HG03378 (cell line): ENCODE results near the gene RHOB.
"Not testable (repeated sequence)": the region's sequence is repeated elsewhere in the genome, so short reads cannot be mapped to it uniquely, and the experiment has no call there.

Experiments used
- ATAC-seq: cut with Tn5 transposase; IDR thresholded peaks from one replicate; pipeline ENCODE4 v1.9.1; 2021; ENCODE audit warnings: mild to moderate bottlenecking, moderate library complexity; ENCODE audit not compliant: unreplicated experiment

RHOB gene

DNA sequence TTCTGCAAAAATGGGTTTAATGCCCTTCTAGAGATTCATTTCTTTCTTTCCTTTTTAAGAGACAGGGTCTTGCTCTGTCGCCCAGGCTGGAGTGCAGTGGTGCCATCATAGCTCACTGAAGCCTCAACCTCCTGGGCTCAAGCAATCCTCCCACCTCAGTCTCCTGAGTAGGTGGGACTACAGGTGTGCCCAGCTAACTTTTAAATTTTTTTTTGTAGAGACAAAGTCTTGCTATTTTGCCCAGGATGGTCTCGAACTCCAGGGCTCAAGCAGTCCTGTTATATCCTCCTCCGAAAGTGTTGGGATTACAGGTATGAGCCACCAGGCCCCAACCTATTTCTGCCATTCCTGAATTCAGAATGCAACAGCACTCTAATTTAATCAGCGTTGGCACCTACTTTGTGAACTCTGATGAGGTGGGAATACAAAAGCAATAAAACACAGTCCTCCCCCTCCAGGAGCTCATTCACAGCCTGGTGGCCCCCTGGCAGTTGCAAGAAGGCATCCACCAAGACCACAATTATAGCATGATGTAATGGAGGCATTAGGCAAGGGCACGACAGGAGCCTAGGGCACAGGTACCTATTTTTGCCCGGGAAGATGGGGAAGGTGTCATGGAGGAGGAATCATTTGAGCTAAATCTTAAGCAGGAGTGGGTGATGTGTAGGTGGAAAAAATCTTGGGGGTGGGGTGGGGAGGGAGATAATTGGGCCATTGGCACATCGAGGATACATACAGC, 5.1 kb downstream of the RHOB start:
- ATAC-seq = no peak

DNA sequence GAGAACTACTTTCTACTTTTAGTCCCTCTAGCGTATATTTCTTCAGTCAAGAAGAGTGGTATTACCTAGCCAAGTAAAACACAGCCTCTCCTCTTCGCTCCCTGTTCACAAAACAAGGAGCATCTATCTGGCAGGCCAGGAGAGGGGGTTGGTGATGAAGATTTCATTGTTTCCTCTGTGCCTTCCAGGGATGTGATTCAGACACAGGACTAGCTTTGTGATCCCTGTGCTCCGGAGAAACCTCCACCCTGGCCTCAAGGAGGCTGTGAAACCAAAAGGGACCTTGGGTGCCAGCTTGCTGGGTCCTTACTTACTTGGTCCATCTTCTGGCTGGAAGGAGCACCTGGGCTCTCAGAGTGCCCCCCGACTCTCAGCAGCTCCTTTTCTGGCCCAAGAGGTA, 5.7 kb downstream of the RHOB start:
- no peak for ATAC-seq

DNA sequence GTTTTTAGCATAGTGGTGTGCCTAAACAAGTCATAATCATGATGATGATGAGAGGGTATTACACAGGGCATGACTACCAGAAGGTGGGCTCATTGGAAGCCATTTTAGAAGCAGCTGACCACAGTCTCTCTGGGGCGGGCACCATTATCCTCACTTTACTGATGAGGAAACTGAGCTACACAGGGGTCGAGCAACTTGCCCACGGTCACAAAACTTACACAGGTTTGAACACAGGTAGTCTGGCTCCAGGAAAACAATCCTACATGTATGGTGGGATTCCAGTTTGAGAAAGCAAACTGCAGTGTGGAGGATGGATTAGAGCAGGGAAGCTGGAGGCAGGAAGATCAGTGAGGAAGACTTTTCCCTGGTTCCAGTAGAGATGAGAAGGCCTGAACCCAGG, 6.2 kb downstream of the RHOB start:
- no peak for ATAC-seq

DNA sequence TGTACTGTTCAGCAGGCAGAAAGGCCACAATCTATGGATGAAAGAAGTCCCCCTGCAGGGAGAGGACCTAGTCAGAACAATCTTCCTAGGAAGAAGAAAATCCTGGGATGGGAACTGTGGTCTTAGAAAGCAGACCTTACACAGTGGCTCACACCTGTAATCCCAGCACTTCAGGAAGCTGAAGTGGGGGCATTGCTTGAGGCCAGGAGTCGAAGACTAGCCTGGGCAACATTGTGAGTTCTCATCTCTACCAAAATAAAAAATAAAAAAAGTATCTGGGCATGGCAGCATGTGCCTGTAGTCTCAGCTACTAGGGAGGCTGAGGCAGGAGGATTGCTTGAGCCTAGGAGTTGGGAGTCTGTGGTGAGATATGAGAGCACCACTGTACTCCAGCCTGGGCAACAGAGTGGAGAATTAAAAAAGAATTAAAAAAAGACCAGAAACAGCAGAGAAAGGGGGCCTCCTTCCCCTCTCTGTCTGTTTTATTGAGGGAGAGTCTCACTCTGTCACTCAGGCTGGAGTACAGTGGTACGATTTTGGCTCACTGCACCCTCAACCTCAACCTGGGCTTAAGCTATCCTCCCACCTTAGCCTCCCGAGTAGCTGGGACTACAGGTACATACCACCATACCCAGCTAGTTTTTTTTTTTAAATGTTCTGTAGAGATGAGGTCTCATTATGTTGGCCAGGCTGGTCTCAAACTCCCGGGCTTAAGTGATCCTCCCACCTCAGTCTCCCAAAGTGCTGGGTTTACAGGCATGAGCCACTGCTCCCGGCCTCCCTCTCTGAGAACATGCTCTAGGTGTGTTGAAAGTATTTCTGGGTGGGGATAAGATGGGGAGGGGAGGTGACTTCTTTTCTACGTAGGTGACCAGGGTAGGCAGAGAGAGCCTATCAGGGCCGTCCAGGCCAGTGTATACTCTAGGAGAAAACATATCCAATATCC, 7.4 kb downstream of the RHOB start:
- no peak for ATAC-seq

DNA sequence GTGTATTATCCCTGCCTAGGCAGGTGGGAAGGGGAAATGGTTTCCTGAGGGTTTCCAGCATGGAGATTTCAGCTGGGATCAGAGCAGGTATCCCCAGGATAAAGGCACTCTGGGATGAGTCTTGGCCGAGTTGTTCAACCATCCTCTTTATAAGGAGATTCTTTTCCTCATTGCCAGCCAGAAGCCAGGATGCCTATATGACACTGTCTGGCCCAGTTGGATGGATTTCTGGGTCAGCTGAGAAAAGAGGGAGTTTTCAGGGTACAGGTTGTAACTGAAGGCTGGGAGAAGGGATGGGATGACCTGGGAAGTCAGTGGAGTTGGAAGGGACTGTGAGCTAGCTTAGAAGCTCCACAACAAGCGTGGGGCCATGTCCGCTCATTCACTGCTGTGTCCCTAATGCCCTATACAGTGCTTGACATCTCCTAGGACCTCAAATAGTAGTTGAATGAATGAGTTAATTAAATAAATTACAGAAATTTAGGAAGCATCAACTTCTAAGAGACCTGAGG, 8.3 kb downstream of the RHOB start:
- no peak for ATAC-seq

DNA sequence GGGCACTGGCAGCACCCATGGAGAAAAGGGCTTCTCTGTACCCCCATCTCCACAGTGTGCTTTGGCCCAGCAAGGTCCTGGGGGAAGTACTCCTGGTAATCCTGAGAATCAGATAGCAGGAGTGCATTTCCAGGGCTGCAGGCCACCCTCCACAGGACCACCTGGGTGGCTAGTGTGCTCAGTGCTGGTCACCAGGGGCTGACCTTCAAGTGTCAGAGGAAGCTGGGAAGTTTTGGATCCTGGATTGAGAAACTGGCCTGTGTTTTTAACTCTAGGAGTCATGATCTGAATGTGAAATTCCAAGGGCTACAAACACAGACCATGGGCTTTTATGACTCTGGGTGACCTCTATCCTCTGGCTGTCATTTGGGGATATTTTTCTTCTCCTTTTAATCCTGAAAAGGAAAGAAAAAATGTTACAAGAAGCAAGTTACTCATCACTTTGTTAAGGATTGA, 9.3 kb downstream of the RHOB start:
- ATAC-seq = no peak

DNA sequence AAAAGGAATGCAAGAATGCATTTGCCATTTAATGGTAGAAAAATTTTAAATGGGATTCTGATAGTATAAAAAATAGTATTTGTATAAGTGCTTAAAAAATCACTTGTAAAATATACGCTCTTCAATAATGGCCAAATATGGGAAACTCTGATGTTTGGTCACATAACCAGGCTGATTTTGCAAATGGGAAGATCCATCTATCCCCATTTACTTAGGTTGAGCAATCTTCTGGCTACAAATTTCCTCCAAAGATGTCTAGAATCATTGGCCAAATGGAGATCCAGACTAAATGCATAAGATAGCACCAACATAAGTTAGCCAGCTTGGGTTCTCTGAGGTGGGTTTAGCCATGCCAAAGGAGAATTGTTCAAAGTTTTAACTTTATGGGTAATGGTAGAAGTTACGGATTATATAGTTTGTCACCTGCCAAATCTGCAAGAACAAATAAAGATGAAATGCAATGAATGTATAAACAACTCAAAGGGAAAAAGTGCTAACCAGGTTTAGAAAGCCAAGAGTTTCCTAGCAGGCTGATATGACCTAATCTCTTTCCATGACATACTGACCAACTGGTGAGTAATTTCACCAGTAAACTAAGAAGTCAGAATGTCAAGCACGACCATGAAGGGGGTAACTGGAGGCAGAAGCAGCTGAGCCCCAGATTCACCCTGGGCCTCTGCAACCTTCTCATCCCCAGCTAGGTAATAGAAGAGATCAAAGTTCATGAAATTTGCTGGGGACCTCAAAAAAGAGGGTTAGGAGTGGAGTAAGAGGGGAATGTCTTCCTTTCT, 10.0 kb downstream of the RHOB start:
- ATAC-seq = peak; percentile 73

DNA sequence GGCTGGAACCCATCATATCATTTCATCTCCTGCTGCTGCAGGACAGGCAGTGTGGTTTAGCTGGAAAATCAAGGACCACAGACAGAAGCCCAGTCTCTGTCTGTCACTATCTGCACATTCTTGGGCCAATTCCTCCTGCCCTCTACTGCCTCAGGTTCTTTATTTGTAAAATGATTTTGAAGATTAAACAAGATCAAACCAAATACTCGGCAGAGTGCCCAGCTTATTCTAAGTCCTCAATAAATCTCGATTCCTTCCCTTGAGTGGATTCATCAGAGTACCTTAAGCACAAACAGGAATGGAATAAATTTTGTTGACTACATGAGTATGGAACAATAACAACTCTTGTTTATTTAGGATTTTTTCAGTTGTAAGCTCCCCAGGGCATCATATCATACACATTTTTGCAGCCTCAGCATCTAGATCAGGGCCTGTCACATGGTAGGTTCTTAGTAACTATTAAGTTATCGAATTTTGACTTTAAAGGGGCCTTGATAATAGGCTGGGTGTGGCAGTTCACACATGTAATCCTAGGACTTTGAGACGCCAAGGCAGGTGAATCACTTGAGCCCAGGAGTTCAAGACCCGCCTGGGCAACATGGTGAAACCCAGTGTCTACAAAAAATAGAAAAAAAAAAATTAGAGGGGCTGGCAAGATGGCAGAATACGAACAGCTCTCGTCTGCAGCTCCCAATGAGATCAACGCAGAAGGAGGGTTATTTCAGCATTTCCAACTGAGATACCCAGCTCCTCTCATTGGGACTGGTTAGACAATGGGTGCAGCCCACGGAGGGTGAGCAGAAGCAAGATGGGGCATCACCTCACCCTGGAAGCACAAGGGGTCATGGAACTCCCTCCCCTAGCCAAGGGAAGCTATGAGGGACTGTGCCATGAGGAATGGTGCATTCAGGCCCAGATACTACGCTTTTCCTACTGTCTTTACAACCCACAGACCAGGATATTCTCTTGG, 11.1 kb downstream of the RHOB start:
- no peak for ATAC-seq

DNA sequence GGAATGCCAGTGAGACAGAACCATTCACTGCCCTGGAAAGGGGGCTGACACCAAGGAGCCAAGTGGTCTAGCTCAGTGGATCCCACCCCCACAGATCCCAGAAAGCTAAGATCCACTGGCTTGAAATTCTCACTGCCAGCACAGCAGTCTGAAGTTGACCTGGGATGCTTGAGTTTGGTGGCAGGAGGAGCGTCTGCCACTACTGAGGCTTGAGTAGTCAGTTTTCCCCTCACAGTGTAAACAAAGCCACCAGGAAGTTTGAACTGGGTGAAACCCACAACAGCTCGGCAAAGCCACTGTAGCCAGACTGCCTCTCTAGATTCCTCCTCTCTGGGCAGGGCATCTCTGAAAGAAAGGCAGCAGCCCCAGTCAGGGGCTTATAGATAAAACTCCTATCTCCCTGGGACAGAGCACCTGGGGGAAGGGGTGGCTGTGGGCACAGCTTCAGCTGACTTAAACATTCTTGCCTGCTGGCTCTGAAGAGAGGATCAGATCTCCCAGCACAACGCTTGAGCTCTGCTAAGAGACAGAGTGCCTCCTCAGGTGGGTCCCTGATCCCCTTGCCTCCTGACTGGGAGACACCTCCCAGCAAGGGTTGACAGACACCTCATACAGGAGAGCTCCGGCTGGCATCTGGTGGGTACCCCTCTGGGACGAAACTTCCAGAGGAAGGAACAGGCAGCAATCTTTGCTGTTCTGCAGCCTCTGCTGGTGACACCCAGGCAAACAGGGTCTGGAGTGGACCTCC, 12.0 kb downstream of the RHOB start:
- ATAC-seq = not testable (repeated sequence)

DNA sequence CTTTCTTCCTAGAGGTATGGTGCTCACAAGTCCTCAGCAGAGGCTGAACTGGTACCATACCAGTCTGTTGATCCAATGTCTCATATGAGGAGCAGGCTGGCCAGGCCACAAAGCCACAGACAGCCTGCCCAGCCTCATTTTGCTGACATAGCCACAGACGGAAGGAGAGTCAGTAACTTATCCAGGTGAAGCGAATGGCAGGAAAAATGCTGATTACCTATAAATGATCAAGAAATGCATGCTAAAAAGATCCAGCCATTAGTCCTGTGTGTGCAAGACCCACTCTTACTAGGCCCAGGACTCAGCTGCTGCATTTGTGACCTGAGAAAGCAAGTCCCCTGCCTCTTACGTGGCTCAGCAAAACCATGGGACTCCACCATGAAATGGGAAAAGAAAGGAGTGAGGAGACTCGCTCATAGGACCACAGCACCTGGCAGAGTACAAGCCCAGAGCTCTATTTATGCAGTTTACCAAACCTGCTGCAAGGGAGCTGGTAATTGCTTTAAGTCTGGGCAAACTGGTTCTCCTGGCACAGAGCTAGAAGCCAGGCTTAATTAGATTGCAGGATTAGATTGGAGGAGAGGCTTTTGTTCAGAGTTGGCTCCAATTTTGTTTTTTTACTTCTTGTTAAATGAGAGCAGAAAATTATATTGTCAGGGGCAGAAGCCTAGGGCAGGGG, 19.0 kb downstream of the RHOB start:
- ATAC-seq = no peak

DNA sequence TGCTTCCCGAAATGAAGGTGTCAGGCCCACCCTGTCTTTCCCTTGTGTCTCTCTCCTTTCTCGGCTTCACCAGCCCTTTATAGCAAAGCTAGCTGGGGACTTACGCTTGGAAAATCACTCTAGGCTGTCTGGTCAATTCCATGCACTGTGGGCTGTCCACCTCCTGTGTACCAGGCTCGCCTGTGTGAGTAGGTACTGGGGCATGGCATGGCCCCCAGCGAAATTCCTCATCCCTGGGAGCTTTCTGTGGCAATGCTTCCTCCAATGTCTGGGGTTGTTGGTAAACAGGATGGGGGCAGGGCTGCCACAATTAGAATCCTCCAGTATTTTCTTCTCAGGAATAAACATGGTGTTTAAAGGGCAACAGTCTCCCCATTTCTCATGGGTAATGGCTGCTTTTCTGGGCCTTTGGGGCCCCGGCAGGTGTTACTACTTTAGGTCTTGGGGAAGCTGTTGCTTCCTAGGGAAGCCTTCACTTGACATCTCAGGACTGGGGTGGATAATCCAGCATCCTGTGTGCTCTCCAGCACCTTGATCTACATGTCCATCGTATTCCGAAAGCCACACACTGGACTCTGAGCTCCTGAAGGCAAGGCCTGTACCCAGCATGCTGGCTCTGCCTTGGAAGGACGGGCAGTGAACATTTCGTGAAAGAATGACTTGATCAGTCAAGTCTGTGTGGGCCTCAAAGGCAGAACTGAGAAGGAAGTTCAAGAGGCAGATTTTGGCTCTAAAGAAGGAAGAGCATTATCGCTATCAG, 21.1 kb downstream of the RHOB start:
- ATAC-seq = no peak

DNA sequence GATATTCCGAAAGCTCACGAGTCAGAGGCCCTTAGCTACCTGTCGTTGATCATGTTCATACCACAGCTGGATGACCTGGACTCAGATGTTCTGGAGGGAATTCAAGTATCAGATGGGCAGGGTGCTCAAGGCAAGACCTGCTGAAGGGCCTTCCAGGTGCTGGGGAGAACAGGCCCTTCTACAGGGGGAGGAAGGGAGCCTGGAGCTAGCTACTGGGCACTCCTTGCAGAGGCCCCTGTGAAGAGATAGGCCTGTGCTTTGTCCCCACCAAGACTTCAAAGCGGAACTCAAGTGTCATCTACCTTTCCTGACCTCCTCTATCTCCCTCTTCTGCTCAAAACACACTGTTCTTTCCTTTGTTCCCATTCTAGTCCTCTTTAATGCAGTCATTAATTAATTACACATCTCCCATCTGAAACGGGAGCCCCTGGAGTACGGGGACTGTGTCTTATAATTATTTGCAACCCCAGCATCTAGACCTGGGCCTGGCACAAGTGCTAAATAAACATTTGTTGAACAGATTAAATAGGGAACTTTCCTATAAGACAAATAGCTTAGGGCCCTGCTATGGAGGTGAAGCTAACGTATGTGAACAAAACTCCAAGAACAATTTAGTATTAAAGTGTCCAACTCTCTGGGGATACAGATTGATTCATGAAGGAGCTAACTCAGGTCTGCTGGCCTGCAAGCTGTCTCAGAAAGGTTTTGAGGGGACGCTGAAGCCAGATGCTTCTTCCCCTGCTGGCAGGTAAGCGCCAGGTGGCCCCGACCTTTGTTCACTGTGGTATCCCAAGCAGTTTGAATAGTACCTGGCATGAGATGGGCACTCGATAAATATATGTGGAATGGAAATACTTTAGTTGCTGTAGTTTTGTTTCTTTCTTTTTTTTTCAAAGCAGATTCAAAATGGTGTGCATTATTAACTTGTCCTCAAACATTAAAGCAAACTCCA, 22.0 kb downstream of the RHOB start:
- ATAC-seq = no peak

DNA sequence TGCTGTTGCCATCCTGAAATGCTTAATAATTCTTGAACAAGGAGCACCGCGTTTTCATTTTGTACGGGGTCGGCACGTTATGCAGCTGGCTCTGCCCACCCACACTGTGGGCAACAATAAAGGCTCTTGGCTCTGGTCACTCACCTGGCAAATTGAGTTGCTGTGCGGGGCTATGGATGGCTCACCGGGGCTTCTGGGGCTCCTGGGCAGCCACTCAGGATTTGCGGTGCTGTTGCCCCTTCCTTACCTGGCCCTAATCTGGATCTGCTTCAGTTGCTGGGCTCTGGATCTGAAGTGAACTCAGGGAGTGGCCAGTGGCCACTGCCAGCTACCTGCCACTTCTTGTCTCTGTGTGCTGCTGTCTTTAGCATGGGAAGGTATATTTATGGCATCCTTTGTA, 22.7 kb downstream of the RHOB start:
- ATAC-seq = no peak

DNA sequence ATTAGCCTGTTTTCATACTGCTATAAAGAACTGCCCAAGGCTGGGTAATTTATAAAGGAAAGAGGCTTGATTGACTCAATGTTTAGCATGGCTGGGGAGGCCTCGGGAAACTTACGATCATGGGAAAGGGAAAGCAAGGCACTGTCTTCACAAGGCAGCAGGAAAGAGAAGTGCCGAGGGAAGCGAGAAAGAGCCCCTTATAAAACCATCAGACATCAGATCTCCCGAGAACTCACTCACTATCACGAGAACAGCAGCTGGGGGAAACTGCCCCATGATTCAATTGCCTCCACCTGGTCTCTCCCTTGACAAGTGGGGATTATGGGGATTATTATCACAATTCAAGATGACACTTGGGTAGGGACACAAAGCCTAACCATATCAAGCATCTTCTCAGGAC, 23.3 kb downstream of the RHOB start:
- ATAC-seq = no peak

DNA sequence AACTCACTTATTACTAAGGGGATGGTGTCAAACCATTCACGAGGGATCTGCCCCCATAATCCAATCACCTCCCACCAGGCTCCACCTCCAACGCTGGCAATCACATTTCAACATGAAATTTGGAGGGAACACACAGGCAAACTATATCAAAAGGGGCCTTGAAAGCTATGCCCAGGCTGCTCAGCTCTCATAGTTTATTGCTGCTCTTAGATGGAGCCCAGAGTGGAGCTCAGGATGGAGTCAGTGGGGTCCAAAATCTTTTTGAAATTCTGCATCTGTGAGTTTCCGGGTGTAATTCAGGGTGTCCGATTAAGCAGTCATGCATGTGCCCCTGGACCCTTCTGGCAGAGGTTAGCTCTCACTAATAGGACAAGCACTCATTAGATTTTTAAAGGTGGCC, 24.3 kb downstream of the RHOB start:
- ATAC-seq = no peak

DNA sequence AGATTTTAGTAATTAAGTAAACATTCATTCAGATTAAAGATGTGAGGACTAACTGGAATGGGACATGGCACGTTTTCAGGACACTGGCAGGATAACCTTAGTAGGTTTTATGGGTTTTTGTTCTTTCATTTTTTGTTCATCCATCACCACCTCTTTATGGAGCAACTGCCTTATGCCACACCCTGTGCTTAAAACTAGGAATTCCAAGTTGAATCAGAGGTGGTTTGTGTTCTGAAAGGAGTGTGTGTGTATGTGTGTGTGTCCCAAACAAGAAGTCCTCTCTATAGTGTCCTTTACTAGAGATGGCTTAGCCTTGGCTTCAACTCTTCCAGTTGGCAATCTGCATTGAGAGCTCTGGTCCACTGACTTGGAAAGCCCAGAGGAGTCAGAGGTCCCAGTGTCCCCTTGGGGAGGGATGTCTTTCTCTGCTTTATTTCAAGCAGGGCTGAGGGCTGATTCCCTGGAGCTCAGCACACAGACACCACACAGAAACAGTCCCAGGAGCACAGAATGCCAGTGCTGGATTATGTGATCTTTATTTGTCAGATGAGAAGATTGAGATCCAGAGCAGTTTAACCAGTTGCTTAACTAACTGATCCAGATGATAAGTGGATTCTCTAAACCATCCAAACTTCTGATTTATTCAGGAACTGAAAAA, 25.2 kb downstream of the RHOB start:
- no peak for ATAC-seq
